HG02623 (cell line): ENCODE data around the gene RAD51B.
"Not testable (repeated sequence)": the region's sequence is repeated elsewhere in the genome, so short reads cannot be mapped to it uniquely, and the experiment has no call there.

Experiments used
- ATAC-seq: cut with Tn5 transposase; IDR thresholded peaks from one replicate; pipeline ENCODE4 v1.9.1; 2021; ENCODE audit warnings: moderate library complexity; ENCODE audit not compliant: unreplicated experiment

Gene RAD51B

DNA sequence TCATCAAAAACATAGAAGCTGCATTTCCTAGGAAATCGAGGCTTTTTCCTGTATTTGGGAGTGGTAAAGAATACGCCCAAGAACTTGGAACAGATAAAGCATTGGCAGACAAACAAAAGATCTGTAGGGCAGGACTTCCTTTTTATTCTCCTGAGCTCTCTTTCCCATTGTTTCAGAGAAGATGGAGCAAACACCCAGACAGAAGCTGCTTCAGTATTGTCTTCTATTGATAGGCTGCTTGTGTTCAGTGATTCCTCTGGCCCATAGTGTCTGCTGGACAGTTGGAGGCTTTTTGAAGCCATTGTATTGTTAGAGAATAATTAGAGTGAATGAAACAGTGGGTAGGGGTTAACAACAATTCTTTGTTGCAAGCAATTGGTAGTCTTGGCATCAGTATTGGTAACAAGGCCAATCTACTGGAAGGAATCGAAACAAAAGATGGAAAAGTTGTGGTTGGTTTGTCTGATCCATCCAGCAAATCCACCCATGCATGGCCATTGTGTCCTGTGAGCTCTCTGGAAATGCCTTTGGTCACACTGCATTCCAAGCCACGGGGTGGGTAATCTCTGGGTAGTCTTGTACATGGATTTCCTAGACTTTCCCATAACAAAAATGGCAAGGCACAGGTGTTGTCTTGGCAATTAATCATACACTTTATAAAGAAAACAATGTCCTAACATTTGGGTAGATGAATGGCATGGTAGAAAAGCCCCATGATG lies 424.8 kb downstream of the RAD51B start:
- ATAC-seq = no peak

DNA sequence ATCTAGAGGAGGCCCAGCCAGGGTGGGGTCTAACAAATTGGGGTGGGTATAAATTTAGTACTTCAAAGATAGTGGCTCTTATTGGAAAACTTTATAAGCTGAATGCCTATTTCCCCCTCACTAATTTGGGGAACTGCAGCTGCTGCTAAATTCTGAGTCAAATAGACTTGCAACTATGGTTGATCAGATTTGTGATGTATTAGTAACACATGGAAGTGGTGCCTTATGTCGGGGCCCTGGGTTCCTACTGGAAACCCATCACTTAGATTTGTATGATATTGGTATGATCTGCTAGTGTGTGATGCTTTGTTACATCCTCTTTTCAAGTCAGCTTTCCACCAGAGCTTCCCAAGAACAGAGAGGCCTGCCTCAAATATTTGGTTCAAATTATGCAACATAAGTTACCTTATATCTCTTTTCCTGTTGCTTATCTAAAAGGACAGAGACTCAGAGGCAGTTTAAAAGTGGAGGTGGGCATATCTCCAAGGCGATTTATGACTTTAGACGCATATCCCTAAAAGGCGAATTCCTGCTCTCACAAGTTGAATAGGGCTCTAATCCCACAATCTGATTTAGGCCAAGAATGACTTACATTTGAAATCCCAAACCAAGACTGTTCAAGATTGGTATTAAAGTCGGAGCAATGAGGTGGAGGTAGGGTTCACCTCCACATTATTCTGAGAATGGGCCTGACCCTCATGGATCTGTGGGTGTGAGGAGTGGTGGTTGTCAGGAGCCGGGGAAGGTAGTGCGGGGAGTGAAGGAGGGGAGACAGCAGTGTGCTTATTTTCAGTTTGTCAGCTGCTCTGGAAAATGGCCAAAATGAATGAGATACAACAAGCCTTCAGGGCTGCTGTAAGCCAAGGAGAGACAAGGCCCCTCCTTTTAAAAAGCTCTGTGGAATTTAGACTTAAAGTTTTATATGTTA lies 425.8 kb downstream of the RAD51B start:
- ATAC-seq = no peak

DNA sequence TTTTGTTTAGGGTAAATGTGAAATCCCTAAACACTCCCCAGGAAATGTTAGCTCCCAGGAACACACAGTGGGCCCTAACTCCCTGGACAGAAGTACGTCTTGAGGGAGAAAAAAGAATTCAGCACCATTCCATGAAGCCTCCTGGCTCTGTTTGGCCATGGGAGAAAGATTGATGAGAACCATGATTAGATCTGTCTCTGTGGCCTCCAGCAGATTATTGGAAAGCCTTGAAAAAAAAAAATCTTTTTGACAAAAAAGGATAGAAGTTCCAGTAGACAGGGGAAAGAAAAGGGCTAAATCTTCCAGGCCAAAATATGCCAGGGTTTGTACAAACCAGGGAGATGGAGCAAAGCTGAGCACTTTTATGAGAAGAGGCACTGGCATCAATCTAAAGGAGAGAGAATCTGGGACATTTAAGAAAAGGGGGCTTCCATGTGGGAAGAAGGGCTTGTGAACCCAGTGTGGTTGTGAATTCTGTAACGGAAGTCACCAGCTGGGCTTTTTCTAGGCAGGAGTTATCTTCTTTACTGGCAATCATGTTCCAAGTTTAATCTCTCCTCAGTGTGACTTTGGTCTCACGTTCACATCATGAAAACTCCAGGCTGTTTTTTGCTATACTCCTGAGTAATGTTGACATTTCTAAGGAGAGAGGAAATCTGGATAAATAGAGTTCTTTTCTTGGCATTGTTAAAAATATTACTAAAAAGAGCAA lies 426.7 kb downstream of the RAD51B start:
- ATAC-seq = no peak

GRCh38 chr14:68246786-68247105 lies 427.2 kb downstream of the RAD51B start:
- no peak for ATAC-seq

GRCh38 chr14:68247274-68247673 lies 427.7 kb downstream of the RAD51B start:
- ATAC-seq = no peak

DNA sequence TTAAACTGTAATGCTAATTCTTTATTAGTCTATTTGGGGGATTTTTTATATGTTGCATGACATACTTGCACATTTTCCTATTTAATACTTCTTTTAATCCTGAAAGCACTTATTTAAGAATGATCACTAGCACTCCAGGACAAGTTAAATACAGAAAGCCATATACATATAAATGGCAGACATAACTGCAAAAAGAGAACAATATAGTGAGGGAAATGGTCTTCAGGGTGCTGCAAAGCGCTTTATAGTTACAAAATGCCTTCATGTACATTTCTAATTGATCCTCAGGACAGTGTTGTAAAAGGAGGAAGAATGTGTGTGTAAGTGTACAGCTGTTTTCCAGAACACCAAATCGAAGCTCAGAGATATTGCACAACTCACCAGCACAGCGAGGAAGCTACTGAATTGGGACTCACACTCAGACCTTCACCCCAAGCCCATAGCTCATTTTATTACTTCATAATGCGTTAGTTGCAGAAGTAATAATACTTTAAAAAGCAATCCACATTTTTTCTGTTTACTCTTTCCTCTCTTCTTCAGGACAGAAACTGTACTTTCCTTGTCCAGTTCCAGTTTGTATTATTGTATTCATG lies 428.2 kb downstream of the RAD51B start:
- no peak for ATAC-seq

DNA sequence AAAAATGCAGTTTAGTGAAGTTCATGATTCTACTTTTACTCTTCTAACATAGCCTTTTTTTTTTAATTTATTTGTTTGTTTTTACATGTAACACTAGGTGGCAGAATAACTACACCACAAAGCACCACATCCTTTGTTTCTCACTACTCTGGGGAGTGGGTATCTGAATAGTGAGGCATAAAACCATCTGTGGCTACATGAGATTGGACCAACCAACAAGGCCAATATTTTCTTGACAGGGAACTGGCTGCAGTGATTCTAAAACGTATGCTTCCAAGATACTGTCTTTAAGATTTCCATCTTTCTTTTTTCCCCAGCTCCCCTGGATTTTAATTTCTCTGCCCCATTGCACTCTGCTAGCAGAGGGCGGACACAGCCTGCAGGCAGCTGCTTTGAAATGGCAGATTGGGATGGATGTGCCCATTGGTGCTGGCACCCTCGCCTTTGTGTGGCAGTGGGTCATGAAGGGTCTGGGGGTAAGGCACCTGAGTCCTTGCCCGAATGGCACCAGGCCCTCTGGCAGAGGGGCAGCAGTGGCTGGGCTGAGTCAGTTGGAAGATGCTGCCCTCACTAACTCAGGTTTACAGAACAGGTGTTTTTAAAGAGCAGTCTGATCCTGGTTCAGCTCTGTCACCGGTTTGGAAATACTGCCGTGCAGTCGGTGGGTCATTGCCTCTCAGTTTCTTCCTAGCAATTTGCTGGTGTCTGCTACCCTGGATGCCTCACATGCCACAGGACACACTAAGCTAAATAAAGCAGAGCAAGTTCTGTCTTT lies 429.1 kb downstream of the RAD51B start:
- ATAC-seq = no peak

- ATAC-seq = no peak
Measured at GRCh38 chr14:68249661-68250451, 430.3 kb downstream of the RAD51B start.

GRCh38 chr14:68250927-68251768 lies 431.6 kb downstream of the RAD51B start:
- ATAC-seq = no peak

DNA sequence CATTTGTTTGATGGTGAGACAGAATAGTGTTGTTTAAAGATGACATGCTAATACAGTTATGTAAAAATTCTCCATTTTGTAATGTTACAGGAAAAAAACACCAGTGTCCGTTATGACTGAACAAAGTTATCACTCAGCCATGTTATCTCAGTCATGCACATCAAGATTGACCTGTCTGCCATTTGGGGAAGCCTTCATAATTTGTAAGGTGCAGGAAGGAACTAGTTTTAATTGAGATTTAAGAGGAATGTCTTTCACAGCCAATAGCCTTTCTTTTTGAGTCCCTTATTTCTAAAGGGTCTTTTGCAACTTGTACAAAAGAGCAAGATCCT lies 432.2 kb downstream of the RAD51B start:
- ATAC-seq = no peak

DNA sequence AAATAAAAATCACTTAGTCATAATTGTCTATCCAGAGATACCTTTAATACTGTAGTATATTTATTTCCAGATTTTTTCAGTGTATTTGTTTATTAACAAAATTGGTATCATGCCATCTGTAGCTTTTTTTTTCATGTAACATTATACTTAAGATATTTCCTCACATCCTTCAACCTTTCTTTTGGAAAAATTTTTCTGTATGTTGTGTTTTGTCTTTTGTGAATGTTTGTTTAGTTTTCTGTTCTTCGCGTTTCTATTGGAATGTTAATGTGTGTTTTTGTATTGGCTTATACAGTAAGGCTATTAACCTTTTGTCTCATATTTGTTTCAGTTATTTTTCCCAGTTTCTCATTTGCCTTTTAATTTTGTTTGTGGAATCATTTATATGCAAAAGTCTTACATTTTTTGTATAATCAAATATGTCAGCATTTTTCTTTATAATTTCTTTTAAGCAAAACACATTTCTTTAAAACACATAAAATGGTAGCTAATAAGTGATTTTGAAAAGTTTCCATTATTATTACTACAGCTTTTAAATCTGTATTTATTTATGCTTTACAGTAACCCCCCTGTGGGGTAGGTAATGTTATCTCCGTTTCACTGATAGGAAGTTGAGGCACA lies 433.7 kb downstream of the RAD51B start:
- no peak for ATAC-seq

DNA sequence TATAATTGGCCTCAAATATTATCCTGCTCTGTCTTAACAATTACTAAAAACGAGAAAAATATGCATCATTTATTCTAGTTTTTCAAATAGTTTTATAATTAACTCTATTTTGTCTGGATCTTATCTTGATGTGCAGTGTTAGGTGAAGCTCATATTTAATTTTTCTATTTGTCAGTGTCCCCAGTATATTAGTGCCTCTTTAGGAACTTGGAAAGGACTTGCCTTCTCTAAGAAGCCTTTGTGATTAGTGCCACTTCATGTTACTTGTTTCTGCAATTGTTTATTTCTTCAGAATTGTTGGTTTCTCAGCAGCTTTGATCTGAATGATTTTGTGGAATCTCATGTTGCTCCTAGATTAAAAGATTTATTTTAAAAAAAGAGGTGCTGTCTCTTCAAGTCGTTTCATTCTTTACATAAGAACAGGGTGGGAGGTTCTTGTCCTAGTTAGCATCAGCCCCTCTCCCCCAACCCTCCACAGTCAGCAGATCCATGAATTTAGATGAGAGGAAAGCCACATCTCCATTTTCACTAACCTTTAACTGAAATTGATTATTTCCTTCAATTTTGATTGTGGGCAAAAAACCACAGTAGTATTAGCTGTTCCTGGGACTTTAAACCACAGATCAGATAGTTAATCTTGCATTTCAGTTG lies 434.4 kb downstream of the RAD51B start:
- no peak for ATAC-seq

DNA sequence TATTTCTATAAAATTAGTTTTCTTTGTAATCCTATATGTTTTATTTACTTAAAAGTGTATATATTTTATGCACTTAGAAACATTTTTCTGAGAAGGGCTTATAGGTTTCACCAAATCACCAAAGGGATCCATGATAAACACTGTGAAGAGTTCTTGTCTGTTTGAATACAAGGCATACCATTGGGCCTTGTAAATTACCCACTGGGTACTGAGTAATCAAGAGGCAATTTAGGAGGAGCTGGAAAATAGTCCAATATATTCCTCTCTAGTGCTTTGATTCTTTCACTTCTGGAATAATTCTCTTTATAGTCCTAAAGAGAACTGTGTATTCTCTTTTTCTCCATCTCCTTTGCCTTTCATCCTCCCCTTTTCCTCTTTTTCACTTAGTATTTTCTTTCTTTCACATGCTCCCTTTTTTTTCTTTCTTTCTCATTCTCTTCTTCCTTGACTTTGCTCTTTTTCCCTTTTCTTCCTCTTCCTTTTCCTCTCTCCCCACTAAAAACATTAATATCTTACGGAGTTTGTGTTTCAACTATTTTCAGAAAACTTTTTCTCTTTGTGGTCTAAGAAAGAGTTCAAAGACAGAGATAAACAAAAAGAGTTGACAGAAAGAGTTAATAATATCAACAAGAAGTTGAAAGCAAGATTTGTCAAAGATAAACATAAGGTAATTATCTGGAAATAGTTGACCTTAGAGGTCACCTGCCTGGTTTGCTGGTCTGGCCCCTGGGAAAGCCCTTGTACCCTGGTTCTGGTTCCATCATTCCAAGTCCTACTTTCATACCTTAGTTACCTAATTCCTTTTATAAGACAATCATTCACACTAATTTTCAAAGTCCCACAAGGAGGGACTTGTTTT lies 435.3 kb downstream of the RAD51B start:
- ATAC-seq = no peak

DNA sequence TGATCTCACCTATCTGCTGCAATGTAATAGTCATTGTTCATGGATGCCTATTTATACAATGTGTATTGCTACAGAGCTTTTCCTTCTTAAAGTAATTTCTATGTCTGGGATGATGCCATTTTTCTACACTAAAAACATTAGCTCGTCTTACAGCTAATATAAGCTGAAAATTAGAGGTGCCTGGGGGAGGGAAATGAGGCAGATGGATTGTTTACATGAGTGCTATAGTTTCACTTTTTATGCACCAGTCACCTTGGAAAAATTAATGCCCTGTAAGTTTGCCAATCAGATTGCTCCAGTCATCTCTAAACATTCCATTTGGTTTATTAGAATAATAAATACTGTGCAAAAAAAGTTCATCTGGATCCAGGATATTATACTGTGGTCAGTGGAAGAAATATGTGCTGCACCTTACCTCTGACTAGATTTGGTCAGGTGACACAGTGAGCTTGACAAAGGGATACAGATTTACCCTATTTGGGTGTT lies 436.2 kb downstream of the RAD51B start:
- no peak for ATAC-seq

DNA sequence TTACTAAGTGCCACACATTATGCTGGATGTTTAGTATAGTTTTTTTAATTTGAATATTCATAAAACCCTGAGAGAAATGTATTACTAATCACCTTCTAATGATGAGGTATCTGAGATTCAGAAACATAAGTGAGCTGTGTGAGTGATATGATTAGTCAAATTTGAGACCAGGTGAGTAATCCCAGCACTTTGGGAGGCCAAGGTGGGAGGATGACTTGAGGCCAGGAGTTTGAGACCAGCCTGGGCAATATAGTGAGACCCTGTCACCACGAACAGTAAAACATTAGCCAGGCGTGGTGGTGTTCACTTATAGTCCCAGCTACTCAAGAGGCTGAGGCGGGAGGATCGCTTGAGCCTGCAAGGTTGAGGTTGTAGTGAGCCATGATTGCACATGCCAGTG lies 438.4 kb downstream of the RAD51B start:
- no peak for ATAC-seq

DNA sequence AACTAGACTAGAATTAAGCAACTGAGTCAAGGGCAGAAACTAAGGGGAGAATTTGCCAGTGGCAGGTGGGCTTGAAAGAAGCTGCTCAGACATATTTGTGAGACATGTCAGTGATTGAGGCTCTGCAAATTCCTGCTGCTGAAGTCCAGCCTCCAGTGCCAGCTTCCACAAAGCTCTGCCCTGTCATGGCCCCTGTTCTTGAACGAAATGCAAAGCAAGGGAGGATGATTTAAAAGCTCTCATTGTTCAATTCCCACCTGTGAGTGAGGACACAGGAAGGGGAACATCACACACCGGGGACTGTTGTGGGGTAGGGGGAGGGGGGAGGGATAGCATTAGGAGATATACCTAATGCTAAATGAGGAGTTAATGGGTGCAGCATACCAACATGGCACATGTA lies 439.4 kb downstream of the RAD51B start:
- ATAC-seq = not testable (repeated sequence)

- ATAC-seq = no peak
Measured at GRCh38 chr14:68260121-68260520, 440.5 kb downstream of the RAD51B start.
